HepG2 (cell line): Measurements from ENCODE around the gene CA9. TPM values are rescaled to one million over a fixed set of nuclear protein-coding genes. Genes with fewer than 3 reads are reported as not detected.

Source experiments
- ATAC-seq: fragments of 200-7000 bp; cut with Tn5 transposase; 3 replicates; pipeline ENCODE4 v1.9.1; 2020; ENCODE audit warnings: mild to moderate bottlenecking, moderate library complexity
- BruUV-seq: library from RNA; stranded (reverse); fragments of 400-500 nt; replicated peaks from 2 replicates; lab custom pipeline; 2021; lab: Mats Ljungman, UMichigan
- CTCF ChIA-PET: fragments of 300-600 bp; formaldehyde crosslinking; extraction: SDS; loops from one replicate; lab custom pipeline; 2021; ENCODE audit warnings: low total read pairs, inconsistent platforms, low intra/inter-chr PET ratio; lab: Yijun Ruan, JAX
- POLR2A ChIA-PET: fragments of 350-600 bp; sonication (Branson Sonifier 250); formaldehyde crosslinking; loops from one replicate; lab custom pipeline; 2020; ENCODE audit warnings: antibody characterized with exemption, inconsistent platforms; lab: Yijun Ruan, JAX
- DNase-seq: peaks from one replicate; pipeline ENCODE4 v3.0.0-alpha.2; 2015; ENCODE audit warnings: low spot score
- FAIRE-seq: peaks from 3 replicates; lab custom pipeline; 2011; peaks lifted over from hg19 to GRCh38; lab: Jason Lieb, UNC
- H2AFZ ChIP-seq: one replicate; pipeline ENCODE4 v1.6.1; 2011; ENCODE audit warnings: low read length, inconsistent platforms
- H3K27ac ChIP-seq: fragments of 300-600 bp; 3 replicates; pipeline ENCODE4 v1.8.0; 2011; ENCODE audit warnings: mixed run types, mild to moderate bottlenecking, mixed read lengths, low read length, inconsistent platforms; ENCODE audit not compliant: insufficient read depth; ENCODE audit errors: extremely low read length
- H3K27me3 ChIP-seq, 2 experiments: fragments of 200-600 bp in 1 of 2; 2 replicates in 1 of 2; 3 replicates in 1 of 2; pipeline versions ENCODE4 v1.6.0 to v1.8.0; 2011; ENCODE audit warnings: low read length in 2 of 2, mild to moderate bottlenecking in 2 of 2, moderate library complexity in 2 of 2, inconsistent platforms in 1 of 2; ENCODE audit not compliant: insufficient read depth in 2 of 2, control insufficient read depth in 1 of 2
- H3K36me3 ChIP-seq, 2 experiments: fragments of 200-600 bp in 1 of 2; replicated peaks in 1 of 2; 2 replicates in 1 of 2; 3 replicates in 1 of 2; pipeline versions ENCODE4 v1.5.1 to v1.8.0; 2011; ENCODE audit warnings: low read length in 2 of 2, inconsistent platforms in 1 of 2; ENCODE audit not compliant: insufficient read depth in 2 of 2, control insufficient read depth in 1 of 2
- H3K4me1 ChIP-seq: 2 replicates; pipeline ENCODE4 v1.5.1; 2012; ENCODE audit warnings: low read length, inconsistent platforms; ENCODE audit not compliant: insufficient read depth
- H3K4me2 ChIP-seq: 2 replicates; pipeline ENCODE4 v1.6.0; 2011; ENCODE audit warnings: low read depth, low read length, inconsistent platforms
- H3K4me3 ChIP-seq, 3 experiments: fragments of 200-600 bp in 1 of 3; sonication (generic), shearing (Covaris generic) in 1 of 3; replicated peaks in 1 of 3; 2 replicates each; pipeline ENCODE4 v1.5.1; 2011 to 2016; ENCODE audit warnings: low read length in 3 of 3, inconsistent platforms in 2 of 3, low read depth in 2 of 3, mild to moderate bottlenecking in 2 of 3, control low read depth in 1 of 3, mixed read lengths in 1 of 3; ENCODE audit not compliant: insufficient read depth in 1 of 3
- H3K79me2 ChIP-seq: one replicate; pipeline ENCODE4 v1.6.1; 2011; ENCODE audit warnings: low read length, inconsistent platforms; ENCODE audit not compliant: insufficient read depth
- H3K9ac ChIP-seq: 2 replicates; pipeline ENCODE4 v1.6.0; 2011; ENCODE audit warnings: mild to moderate bottlenecking, low read depth, low read length, inconsistent platforms; ENCODE audit not compliant: insufficient read depth
- H3K9me3 ChIP-seq: 2 replicates; pipeline ENCODE4 v1.5.1; 2012; ENCODE audit warnings: mild to moderate bottlenecking, low read length
- H4K20me1 ChIP-seq: 2 replicates; pipeline ENCODE4 v1.6.0; 2011; ENCODE audit warnings: inconsistent platforms, mild to moderate bottlenecking, low read length, moderate library complexity; ENCODE audit not compliant: insufficient read depth
- AGO2 ChIP-seq: fragments of 200-400 bp; formaldehyde crosslinking; optimal IDR thresholded peaks from 2 replicates; pipeline ENCODE3; 2017; ENCODE audit warnings: mild to moderate bottlenecking, low read depth, low read length, moderate library complexity
- BRCA1 ChIP-seq: sonication (generic); formaldehyde crosslinking; IDR thresholded peaks from 2 replicates; pipeline ENCODE4 v1.4.0; 2020; ENCODE audit warnings: missing genetic modification reagents
- FOXM1 ChIP-seq: sonication (generic); formaldehyde crosslinking; IDR thresholded peaks from 2 replicates; pipeline ENCODE4 v1.5.0; 2020; ENCODE audit warnings: missing genetic modification reagents
- GATAD1 ChIP-seq: IDR thresholded peaks from 2 replicates; pipeline ENCODE4 v1.6.1; 2016; ENCODE audit warnings: missing genetic modification reagents, missing compliant biosample characterization
- KDM2A ChIP-seq: sonication (generic); formaldehyde crosslinking; IDR thresholded peaks from 2 replicates; pipeline ENCODE4 v1.4.0; 2020; ENCODE audit warnings: low read depth, missing genetic modification reagents, borderline replicate concordance
- PHB2 ChIP-seq: fragments of 450-650 bp; IDR thresholded peaks from 2 replicates; pipeline ENCODE4 v1.6.1; 2018; ENCODE audit not compliant: partially characterized antibody
- PTBP1 ChIP-seq: fragments of 200-400 bp; formaldehyde crosslinking; IDR thresholded peaks from 2 replicates; pipeline ENCODE4 v1.6.1; 2018; ENCODE audit warnings: low read length, low read depth; ENCODE audit not compliant: poor library complexity, severe bottlenecking
- RARG ChIP-seq: sonication (generic); formaldehyde crosslinking; IDR thresholded peaks from 2 replicates; pipeline ENCODE4 v1.4.0; 2020; ENCODE audit warnings: low read depth, mild to moderate bottlenecking, missing genetic modification reagents
- RORA ChIP-seq: sonication (generic); formaldehyde crosslinking; IDR thresholded peaks from 2 replicates; pipeline ENCODE4 v1.5.0; 2020; ENCODE audit warnings: mild to moderate bottlenecking, missing genetic modification reagents, moderate library complexity
- YY1 ChIP-seq: IDR thresholded peaks from 2 replicates; pipeline ENCODE4 v1.6.1; 2011; ENCODE audit warnings: low read length, low read depth, moderate library complexity, mild to moderate bottlenecking; ENCODE audit not compliant: insufficient read depth, insufficient replicate concordance
- ZBTB21 ChIP-seq: sonication (generic); formaldehyde crosslinking; IDR thresholded peaks from 2 replicates; pipeline ENCODE4 v1.4.0; 2020; ENCODE audit warnings: missing genetic modification reagents
- ZC3H4 ChIP-seq: sonication (generic); formaldehyde crosslinking; IDR thresholded peaks from 2 replicates; pipeline ENCODE4 v1.4.0; 2020; ENCODE audit warnings: missing genetic modification reagents, borderline replicate concordance
- ZFX ChIP-seq: sonication (generic); formaldehyde crosslinking; IDR thresholded peaks from 2 replicates; pipeline ENCODE4 v1.4.0; 2020; ENCODE audit warnings: mild to moderate bottlenecking, low read depth, missing genetic modification reagents, moderate library complexity
- ZNF510 ChIP-seq: sonication (generic); formaldehyde crosslinking; IDR thresholded peaks from 2 replicates; pipeline ENCODE4 v1.4.0; 2020; ENCODE audit warnings: low read depth, mild to moderate bottlenecking, missing genetic modification reagents
- ZNF670 ChIP-seq: sonication (generic); formaldehyde crosslinking; IDR thresholded peaks from 2 replicates; pipeline ENCODE4 v1.8.0; 2022; ENCODE audit warnings: mild to moderate bottlenecking, missing genetic modification reagents, borderline replicate concordance
- WGBS: methylation state at CpG from one replicate; pipeline ENCODE4 v1.1.6; 2017; ENCODE audit warnings: low lambda C conversion rate; 5-methylcytosine and 5-hydroxymethylcytosine counted together
- in situ Hi-C: cut with HindIII; loops from 2 replicates; pipeline ENCODE4 v1.10.0; 2017; ENCODE audit warnings: low pct_unique_long_range_greater_than_20kb; ENCODE audit not compliant: extremely low pct_ligation_motif_present
- intact Hi-C: fragments of 100-400 bp; cut with micrococcal nuclease; formaldehyde crosslinking; loops from one replicate; pipeline ENCODE4 v1.10.0; 2022; ENCODE audit not compliant: unreplicated experiment
- polyA plus RNA-seq, 8 experiments: library from polyadenylated mRNA; depleted of rRNA in 3 of 8; stranded (reverse) in 7 of 8; unstranded in 1 of 8; fragments of >200 nt; fragmentation: Illumina TruSeq in 4 of 8; extraction: Trizol in 4 of 8; gene quantifications; 2 replicates each; pipeline versions ENCODE4 v1.2.1 to v1.2.3, GENCODE V29; 2011 to 2016; ENCODE audit warnings: low read depth in 4 of 8, missing spikeins in 1 of 8, mixed read lengths in 1 of 8; ENCODE audit not compliant: insufficient read depth in 1 of 8
- total RNA-seq, 5 experiments: library from RNA; depleted of rRNA; stranded (reverse); fragments of >200 nt; fragmentation: Illumina TruSeq; extraction: Trizol; gene quantifications; 2 replicates each; pipeline ENCODE4 v1.2.3, GENCODE V29; 2016; ENCODE audit warnings: low read depth in 1 of 5
- TF ChIP-seq, protein P1 (sequence below): sonication (generic); formaldehyde crosslinking; IDR thresholded peaks from 2 replicates; pipeline ENCODE4 v1.8.0; 2022; ENCODE audit warnings: mild to moderate bottlenecking, missing genetic modification reagents
- TF ChIP-seq, protein P2 (sequence below): sonication (generic); formaldehyde crosslinking; IDR thresholded peaks from 2 replicates; pipeline ENCODE4 v1.5.0; 2020; ENCODE audit warnings: mild to moderate bottlenecking, missing genetic modification reagents
- TF ChIP-seq, protein P3 (sequence below): sonication (generic); formaldehyde crosslinking; IDR thresholded peaks from 2 replicates; pipeline ENCODE4 v1.9.0; 2021; ENCODE audit warnings: missing genetic modification reagents, mild to moderate bottlenecking, borderline replicate concordance
- TF ChIP-seq, protein P4 (sequence below): sonication (generic); formaldehyde crosslinking; IDR thresholded peaks from 2 replicates; pipeline ENCODE4 v1.5.1; 2020; ENCODE audit warnings: missing genetic modification reagents, mild to moderate bottlenecking, borderline replicate concordance

Gene CA9
- total and polyA plus RNA-seq, 2 of the 13 experiments (the other 11 are each of a cell fraction or from before 2014, with no cell fraction given) = 0.13 to 152 TPM

DNA sequence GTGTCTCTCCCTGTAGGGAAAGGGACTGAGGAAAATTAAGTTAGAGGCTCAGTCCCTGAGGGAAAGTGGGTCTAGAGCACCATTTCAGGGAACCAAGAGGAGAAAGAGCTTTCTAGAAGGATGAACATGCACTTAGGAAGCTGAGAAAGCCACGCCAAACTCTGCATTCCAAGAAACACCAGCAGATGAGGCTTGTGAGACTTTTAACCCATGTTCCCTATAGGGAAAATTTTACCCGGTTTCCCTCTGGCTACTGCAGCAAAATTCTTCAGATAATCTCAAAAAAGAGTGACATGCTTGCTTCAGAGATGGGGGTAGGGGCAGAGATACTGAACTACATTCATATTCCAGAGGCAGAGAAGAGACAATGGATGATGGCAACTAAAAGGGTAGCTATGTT, 49.7 kb downstream of the CA9 start (continued):
- TF ChIP-seq BRCA1 (no peak), RARG (CRISPR knock-in tag) (no peak), FOXM1 (CRISPR knock-in tag) (no peak), GATAD1 (CRISPR knock-in tag) (no peak), ZBTB21 (CRISPR knock-in tag) (no peak), YY1 (no peak), ZC3H4 (CRISPR knock-in tag) (no peak), AGO2 (no peak)
- TF ChIP-seq, protein P1, sequence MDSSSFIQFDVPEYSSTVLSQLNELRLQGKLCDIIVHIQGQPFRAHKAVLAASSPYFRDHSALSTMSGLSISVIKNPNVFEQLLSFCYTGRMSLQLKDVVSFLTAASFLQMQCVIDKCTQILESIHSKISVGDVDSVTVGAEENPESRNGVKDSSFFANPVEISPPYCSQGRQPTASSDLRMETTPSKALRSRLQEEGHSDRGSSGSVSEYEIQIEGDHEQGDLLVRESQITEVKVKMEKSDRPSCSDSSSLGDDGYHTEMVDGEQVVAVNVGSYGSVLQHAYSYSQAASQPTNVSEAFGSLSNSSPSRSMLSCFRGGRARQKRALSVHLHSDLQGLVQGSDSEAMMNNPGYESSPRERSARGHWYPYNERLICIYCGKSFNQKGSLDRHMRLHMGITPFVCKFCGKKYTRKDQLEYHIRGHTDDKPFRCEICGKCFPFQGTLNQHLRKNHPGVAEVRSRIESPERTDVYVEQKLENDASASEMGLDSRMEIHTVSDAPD = no peak
- TF ChIP-seq, protein P2, sequence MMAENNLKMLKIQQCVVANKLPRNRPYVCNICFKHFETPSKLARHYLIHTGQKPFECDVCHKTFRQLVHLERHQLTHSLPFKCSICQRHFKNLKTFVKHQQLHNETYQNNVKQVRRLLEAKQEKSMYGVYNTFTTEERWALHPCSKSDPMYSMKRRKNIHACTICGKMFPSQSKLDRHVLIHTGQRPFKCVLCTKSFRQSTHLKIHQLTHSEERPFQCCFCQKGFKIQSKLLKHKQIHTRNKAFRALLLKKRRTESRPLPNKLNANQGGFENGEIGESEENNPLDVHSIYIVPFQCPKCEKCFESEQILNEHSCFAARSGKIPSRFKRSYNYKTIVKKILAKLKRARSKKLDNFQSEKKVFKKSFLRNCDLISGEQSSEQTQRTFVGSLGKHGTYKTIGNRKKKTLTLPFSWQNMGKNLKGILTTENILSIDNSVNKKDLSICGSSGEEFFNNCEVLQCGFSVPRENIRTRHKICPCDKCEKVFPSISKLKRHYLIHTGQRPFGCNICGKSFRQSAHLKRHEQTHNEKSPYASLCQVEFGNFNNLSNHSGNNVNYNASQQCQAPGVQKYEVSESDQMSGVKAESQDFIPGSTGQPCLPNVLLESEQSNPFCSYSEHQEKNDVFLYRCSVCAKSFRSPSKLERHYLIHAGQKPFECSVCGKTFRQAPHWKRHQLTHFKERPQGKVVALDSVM (CRISPR knock-in tag) = no peak

DNA sequence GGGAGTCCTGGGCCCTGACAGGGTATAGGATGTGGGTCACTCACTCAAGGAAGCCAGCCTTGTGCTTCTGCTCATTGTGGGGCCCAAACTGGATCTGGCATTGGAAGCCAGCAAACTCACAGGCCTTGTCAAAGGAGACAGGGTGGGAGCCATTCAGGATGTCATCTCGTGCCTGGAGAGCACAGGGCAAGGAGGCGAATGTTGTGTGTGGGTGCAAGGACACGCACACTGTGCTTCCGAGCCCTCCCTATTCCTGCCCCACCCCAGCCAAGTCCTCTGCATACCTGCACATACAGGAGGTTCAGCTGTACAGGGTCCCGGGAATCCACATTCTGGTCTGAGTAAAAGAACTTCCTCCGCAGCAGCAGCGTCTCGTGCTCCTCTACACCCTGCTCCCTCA, 50.2 kb downstream of the CA9 start:
- FAIRE-seq (no peak), DNase-seq (no peak), ATAC-seq (no peak)
- H2AFZ ChIP-seq = no peak overlapping the region
- intact Hi-C loops = no loop called here
- H3K4me3 ChIP-seq = no peak overlapping the region
- no peak overlapping the region for H3K27ac ChIP-seq
- CTCF ChIA-PET = no interaction called here
- in situ Hi-C loops = no loop called here
- POLR2A ChIA-PET = no interaction called here
- H4K20me1 ChIP-seq = peaks cover 10% of the 10 kb centered on the region; the same call in 1 of the 2 replicates
- peaks cover 25% of the 10 kb centered on the region for H3K79me2 ChIP-seq
- no peaks in the 10 kb centered on the region for H3K27me3 ChIP-seq
- no TSS peak for BruUV-seq
- no peak overlapping the region for H3K9ac ChIP-seq
- no peak overlapping the region for H3K4me2 ChIP-seq
- H3K4me1 ChIP-seq = peaks cover 28% of the 10 kb centered on the region
- H3K9me3 ChIP-seq = no peaks in the 10 kb centered on the region
- 98% methylated on average over 8 of the region's 8 CpGs for WGBS
- H3K36me3 ChIP-seq = peaks cover 39 to 72% of the 10 kb centered on the region in 2 experiments
- TF ChIP-seq PTBP1 (no peak), PHB2 (no peak), ZNF510 (CRISPR knock-in tag) (no peak), ZNF670 (CRISPR knock-in tag) (no peak), KDM2A (CRISPR knock-in tag) (no peak), ZFX (CRISPR knock-in tag) (no peak), RORA (no peak)
- TF ChIP-seq, protein P3, sequence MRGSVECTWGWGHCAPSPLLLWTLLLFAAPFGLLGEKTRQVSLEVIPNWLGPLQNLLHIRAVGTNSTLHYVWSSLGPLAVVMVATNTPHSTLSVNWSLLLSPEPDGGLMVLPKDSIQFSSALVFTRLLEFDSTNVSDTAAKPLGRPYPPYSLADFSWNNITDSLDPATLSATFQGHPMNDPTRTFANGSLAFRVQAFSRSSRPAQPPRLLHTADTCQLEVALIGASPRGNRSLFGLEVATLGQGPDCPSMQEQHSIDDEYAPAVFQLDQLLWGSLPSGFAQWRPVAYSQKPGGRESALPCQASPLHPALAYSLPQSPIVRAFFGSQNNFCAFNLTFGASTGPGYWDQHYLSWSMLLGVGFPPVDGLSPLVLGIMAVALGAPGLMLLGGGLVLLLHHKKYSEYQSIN (CRISPR knock-in tag) = no peak
- TF ChIP-seq, protein P4, sequence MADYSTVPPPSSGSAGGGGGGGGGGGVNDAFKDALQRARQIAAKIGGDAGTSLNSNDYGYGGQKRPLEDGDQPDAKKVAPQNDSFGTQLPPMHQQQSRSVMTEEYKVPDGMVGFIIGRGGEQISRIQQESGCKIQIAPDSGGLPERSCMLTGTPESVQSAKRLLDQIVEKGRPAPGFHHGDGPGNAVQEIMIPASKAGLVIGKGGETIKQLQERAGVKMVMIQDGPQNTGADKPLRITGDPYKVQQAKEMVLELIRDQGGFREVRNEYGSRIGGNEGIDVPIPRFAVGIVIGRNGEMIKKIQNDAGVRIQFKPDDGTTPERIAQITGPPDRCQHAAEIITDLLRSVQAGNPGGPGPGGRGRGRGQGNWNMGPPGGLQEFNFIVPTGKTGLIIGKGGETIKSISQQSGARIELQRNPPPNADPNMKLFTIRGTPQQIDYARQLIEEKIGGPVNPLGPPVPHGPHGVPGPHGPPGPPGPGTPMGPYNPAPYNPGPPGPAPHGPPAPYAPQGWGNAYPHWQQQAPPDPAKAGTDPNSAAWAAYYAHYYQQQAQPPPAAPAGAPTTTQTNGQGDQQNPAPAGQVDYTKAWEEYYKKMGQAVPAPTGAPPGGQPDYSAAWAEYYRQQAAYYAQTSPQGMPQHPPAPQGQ (CRISPR knock-in tag) = no peak
